Cardiac fibroblast (primary cell): ENCODE measurements around the gene SLC2A5.

Experiments used
- DNase-seq, 2 donors: peaks; one replicate each; pipeline versions ENCODE4 v3.0.0 to v3.0.0-alpha.2; 2010; ENCODE audit warnings: low read depth in 2 of 2
- H3K4me3 ChIP-seq, 2 donors: replicated peaks in 1 of 2; 1 replicate in 1 of 2; 2 replicates in 1 of 2; pipeline ENCODE4 v1.5.1; 2011; ENCODE audit warnings: low read depth in 2 of 2, low read length in 2 of 2, mild to moderate bottlenecking in 2 of 2, moderate library complexity in 1 of 2
- TF ChIP-seq, protein P1 (sequence below): IDR thresholded peaks from one replicate; pipeline ENCODE4 v1.5.1; 2011; ENCODE audit warnings: low read depth, mild to moderate bottlenecking, low read length, inconsistent platforms

Gene SLC2A5

DNA sequence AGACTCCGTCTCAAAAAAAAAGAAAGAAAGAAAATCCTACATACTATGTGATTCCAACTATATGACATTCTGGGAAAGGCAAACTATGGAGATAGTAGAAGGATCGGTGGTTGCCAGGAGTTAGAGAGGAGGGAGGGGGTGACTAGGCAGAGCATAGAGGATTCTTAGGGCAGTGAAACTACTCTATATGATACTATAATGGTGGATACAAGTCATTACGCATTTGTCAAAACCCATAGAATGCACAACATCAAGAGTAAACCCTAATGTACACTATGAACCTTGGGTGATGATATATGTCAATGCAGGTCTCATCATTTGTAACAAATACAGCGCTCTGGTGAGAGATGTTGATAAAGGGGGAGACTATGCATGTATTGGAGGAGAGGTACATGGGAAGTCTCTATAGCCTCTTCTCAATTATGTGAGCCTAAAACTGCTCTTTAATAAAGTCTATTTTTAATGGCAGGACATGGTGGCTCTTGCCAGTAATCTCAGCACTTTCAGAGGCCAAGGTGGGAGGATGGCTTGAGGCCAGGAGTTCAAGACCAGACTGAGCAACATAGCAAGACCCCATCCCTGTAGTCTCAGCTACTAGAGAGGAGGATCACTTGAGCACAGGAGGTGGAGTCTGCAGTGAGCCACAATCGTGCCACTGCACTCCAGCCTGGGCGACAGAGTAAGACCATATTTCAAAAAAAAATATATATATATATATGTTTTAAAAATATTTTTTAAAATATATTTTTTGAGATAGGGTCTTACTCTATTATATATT lies 17.0 kb downstream of the SLC2A5 start:
- no peak overlapping the region for H3K4me3 ChIP-seq
- TF ChIP-seq, protein P1, sequence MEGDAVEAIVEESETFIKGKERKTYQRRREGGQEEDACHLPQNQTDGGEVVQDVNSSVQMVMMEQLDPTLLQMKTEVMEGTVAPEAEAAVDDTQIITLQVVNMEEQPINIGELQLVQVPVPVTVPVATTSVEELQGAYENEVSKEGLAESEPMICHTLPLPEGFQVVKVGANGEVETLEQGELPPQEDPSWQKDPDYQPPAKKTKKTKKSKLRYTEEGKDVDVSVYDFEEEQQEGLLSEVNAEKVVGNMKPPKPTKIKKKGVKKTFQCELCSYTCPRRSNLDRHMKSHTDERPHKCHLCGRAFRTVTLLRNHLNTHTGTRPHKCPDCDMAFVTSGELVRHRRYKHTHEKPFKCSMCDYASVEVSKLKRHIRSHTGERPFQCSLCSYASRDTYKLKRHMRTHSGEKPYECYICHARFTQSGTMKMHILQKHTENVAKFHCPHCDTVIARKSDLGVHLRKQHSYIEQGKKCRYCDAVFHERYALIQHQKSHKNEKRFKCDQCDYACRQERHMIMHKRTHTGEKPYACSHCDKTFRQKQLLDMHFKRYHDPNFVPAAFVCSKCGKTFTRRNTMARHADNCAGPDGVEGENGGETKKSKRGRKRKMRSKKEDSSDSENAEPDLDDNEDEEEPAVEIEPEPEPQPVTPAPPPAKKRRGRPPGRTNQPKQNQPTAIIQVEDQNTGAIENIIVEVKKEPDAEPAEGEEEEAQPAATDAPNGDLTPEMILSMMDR = no peak
- DNase-seq = no peak

DNA sequence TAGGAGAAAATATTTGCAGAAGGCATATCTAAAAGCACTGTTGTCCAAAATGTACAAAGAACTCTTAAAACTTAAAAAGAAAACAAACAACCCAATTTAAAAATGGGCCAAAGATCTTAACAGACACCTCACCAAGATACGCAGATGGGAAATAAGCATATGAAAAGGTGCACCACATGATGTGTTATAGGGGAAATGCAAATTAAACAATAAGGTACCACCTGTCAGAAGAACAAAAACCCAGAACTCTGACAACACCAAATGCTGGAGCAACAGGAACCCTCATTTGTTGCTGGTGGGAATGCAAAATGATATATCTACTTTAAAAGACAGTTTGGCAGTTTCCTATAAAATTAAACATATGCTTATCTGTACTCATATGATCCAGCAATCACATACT lies 18.1 kb downstream of the SLC2A5 start:
- DNase-seq = no peak
- no peak overlapping the region for H3K4me3 ChIP-seq
- TF ChIP-seq, protein P1 = no peak

DNA sequence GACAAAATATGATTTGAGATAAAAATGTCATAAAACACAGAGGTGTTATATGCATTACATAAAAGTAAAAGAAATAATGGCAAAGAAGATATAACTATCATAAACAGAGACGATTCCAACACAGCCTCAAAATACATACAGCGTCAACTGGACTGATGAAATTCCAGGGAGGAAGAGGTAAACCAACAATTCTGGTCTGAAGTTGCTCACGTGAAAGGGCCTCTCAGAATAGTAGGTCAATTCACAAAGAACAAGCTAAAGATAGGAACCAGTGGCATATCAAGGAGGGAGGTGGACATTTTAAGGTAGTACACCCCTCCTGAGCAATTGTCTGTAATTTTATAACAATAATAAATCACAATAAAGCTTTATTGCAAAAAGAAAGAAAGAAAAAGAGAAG lies 18.6 kb downstream of the SLC2A5 start:
- no peak for DNase-seq
- TF ChIP-seq, protein P1 = no peak

DNA sequence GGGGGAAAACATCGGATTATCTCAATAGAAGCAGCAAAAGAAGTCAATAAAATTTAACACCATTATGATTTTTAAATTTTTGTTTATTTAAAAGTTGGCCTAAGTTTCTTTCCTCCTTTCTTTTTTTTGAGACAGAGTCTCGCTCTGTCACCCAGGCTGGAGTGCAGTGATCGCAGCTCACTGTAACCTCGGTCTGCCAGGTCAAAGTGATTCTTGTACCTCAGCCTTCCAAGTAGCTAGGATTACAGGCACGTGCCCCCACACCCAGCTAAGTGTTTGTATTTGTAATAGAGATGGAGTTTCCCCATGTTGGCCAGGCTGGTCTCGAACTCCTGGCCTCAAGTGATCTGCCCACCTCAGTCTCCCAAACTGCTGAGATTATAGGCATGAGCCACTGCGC lies 20.9 kb downstream of the SLC2A5 start:
- no peak for DNase-seq
- H3K4me3 ChIP-seq = no peak overlapping the region
- TF ChIP-seq, protein P1 = no peak

More for the DNA sequence above, 18.6 kb downstream of the SLC2A5 start:
- H3K4me3 ChIP-seq = no peak overlapping the region

DNA sequence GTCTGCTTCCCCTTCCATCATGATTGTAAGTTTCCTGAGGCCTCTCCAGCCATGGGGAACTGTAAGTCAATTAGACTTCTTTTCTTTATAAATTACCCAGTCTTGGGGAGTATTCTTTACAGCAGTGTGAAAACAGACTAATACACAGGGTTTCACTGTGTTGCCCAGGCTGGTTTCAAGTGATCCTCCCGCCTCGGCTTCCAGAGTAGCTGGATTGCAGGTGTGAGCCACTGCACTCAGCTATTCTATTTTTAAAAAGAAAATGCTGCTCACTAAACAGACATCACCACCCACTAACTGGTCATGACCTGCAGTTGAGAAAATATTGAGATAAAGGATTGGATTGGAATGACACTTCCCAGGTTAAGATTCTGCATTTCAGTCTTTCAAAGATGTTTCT lies 22.4 kb downstream of the SLC2A5 start:
- TF ChIP-seq, protein P1 = no peak
- DNase-seq = no peak
- H3K4me3 ChIP-seq = no peak overlapping the region

DNA sequence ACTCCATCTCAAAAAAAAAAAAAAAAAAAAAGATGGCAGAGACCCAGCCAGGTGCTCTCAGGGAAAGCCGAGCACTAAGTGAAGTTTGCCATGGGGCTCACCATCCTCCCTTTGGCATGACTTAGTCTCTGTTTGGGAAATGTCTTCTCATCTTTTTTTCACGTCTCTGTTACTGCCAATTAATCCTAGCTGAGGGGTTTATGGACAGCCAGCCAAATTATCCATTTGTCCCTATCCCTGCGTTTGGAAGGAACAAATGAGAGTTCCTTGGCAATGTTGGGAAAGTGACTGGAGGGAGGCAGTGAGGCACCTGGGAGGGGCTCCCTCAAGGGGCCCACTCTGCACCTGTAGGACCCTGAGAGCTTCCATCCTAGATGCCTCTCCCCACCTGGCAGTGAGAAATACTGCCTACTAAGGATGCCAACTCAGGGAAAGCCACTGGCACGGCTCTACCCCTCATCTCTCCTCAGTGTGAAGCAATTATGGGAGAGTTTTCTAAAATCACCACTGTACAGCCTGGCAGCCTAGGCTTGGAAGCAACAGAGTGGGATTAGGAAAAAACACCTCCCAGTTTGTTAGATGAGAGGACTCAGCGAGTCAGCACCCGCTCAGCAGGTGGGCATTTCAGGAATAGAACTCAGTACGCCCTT lies 23.4 kb downstream of the SLC2A5 start:
- H3K4me3 ChIP-seq = no peak overlapping the region
- TF ChIP-seq, protein P1 = no peak
- no peak for DNase-seq
